DMS79 (cell line): Measurements from ENCODE around the gene GPC6.
"Not testable (repeated sequence)": the region's sequence is repeated elsewhere in the genome, so short reads cannot be mapped to it uniquely, and the experiment has no call there.

Source experiments
- DNase-seq: peaks from one replicate; lab custom pipeline; 2025; lab: John Stamatoyannopoulos, UW

The GPC6 gene

DNA sequence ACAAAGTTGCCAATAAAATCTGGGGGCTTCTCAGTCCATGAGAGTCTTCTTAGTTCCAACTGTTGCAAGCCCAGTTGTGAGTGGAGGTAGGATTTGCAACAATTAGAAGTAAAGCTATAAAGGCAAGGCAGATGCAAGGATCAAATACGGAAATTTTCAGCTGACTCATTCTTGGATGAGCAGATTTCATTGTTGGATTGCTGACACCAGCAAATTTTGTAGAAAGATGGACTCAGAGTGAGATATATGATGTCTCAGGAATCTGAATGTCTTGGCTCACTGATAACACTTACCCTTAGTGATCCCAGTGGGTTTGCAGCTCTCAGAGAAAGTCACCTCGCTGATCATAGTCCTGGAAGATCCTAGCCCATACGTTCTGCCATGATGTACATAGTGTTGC, 209.0 kb downstream of the GPC6 start:
- DNase-seq = no peak

DNA sequence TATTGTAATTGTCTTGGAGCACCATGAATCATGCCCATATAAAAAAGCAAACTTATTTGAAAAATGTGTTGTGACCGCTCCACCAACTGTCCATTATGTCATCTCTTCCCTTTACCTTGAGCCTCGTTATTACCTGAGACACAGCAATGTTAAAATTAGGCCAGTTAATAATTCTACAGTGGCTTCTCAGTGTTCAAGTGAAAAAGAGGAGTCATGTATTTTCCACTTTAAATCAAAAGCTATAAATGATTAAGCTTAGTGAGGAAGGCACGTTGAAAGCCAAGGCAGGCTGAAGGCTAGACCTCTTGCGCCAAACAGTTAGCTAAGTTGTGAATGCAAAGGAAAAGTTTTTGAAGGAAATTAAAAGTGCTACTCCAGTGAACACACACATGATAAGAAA, 210.5 kb downstream of the GPC6 start:
- DNase-seq = no peak

DNA sequence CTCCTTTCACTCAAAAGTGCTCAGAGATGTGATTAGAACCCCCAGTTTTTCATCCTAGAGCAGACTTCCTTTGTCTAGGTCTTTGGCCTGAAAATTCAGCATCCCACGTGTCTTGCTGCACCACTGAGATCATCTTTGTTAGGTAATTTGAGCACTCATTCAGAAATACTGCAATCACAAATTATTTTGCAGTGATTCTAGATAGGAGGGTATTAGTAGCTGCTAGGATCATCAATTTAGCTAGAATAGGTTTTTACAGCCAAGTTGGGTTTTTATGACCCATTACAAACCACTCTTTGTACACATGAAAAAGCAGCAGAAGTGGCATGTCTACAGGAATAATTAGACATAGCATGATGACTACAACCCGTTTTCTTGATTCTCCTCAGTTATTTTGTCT, 219.6 kb downstream of the GPC6 start:
- DNase-seq = peak; percentile 52

DNA sequence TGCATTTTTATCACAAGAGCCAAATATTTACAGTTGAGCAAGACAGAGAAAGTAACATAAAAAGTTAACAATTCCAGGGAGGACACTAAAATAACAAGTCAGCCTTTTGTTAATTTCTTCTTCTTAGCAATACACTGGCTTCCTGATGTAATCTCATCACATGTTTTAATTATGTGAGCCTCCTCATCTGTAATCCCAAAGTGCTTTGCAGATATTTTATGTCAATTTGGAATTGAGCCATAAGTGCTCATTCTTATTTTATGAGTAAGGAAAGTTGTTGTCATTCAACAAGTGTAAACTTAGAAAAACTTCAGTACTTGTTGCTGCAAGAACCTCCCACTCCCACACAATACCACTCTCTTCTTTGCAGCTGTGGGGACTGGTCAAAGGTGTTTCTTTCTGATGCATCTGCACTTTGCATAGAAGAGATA, 223.6 kb downstream of the GPC6 start:
- no peak for DNase-seq

DNA sequence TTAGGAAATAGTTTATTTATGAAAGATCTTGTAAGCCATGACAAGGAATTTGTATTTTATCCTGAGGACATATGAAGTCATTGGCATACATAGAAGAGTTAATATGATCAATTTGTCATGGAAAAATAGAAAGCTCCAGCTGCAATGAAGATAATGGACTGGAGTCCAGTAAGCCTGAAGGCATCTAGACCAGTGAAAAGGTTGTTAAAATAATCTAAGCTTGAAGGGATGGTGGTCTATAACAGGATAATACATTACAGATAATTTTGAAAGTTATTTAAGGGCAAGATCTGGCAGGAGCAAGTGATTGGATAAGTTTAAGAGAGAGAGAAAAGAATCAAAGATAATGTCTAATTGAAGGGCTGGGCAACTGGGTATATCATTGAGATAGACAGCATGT, 224.2 kb downstream of the GPC6 start:
- no peak for DNase-seq

DNA sequence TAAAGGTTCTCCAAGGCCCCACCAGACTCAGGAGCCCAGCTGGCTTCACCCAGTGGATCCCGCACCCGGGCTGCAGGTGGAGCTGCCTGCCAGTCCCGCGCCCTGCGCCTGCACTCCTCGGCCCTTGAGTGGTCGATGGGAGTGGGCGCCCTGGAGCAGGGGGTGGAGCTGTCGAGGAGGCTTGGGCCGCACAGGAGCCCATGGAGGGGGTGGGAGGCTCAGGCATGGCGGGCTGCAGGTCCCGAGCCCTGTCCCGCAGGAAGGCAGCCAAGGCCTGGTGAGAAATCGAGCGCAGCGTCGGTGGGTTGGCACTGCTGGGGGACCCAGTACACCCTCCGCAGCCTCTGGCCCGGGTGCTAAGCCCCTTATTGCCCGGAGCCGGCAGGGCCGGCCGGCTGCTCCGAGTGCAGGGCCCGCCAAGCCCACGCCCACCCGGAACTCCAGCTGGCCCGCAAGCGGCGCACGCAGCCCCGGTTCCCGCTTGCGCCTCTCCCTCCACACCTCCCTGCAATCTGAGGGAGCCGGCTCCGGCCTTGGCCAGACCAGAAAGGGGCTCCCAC, 228.1 kb downstream of the GPC6 start:
- DNase-seq = not testable (repeated sequence)

DNA sequence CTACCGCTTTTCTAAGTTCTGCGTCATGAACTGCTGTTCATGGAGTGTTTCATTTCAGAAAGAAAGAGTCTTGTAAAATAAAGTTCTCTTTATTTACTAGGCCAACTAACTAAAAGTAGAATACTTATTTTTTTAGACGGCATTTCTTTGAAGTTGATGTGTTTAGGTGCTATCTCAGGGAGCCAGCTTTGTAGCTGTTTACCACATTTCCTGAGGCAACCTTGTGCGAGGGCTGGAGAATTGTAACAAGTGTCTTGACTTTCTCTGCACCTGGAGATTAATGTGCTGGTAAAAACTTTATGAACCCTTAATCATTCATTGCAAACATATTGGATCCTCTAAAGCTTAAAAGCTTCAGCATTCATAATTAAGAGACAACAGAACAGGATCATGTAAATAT, 229.3 kb downstream of the GPC6 start:
- DNase-seq = no peak

DNA sequence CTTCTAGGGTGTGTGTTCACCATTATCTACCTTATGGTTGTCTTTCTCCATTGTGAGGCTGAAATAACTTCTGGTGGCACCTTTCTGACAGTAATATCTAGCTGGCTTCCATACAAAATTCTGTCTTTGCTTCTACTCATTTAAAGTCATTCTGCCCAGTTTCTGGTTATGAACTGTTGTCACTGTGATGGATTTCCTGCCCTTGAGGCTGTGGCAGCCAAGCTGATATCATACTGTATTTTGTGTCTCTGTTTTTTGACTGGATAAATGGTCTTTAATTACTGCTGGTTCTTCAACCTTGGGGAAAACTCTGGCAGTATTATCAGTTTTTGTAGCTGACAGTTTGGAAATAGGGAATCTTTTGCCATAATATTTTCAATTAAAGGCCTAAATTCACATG, 233.4 kb downstream of the GPC6 start:
- no peak for DNase-seq

DNA sequence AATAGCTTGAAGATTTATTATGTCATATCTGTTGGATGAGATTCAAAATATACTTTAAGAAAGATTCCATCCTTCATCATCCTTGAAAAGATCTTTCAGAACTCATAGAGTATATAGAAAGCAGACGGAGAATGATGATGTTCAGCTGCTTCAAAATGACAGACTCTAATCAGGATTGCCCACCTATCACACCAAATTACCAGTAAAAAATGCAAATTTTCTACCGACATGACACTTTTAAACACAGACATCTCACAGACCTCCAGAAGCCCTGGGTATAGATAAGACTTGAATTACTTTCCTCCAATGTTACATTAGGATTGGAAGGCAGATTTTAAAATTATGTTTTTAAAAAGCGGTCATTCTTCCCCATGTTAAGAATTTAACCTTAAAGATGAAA, 235.5 kb downstream of the GPC6 start:
- DNase-seq = no peak

DNA sequence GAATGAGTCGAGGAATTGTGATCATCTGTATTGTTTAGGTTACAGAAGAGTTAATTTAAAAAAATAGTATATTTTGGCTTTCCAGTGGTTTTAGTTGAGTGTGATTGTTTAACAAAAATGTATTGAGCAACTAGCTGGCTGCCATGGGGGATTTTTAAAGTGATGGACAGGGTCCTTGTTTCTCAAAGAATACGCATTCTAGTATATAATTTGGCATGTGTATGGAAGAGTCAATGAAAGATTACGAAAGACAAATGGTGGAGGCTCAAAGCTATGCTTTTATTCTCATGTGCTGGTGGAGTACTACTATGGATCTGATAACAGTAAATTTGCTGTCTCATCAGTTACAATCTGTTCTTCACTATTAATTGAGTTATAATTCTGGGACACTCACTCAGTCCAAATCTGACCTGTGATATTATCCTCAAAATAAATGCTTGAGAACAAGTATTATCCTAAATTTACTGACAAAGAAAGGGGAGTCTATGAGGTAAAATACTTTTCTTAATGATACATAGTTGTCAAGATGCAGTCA, 240.0 kb downstream of the GPC6 start:
- DNase-seq = no peak

DNA sequence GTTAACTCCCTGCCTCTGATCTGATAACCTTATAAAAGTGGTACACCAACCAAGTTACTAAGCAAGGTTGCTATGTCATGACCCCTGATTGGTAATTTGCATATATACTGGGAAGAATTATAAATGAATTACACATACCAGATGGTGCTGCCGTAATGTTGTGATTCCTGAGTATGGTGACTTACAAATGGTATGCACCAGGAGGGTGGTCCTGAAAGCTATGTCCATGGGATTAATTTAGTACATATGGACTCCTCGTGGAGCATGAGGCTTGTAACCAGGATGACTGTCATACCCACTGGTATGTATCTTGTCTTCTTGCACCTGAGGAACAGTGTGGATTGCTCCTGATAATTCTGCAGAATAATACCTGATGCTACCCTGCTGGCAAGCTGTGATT, 240.6 kb downstream of the GPC6 start:
- DNase-seq = no peak

DNA sequence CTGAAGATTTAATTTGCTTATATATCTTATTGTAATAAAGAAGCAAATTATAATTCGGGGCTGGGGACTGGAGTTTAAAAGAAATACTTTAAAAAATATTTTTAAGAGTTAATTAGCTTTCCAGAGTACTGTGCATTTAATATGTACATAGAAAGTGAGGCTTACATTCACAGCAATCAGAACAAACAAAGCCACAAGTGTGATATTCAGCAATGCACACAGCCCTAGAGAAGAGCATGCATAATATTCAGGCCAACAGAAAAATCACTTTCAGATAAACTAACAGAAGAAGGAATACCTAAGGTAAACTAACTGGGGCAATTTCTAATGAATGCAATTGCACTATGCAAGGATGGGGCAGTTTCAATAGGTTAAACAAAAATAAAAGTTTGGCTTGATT, 241.8 kb downstream of the GPC6 start:
- no peak for DNase-seq

DNA sequence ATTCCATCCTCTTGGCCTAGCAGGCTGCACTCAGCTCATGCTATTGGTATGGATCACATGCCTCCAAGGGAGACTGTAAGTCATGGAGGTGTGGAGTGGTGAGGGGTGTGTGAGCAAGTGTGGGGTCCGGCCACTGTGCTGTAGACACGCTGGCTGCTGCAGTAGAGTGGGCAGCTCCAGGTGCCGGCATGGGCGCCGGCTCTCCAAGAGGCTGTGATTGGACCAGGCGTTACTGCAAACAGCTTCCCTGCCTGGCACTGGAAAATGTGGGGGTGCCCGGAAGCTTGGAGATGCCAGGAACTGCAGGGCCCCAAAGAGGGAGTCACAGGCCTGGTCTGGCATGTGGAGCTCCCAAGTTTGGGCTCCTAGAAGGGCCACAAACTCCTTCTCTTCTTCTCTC, 245.7 kb downstream of the GPC6 start:
- no peak for DNase-seq

DNA sequence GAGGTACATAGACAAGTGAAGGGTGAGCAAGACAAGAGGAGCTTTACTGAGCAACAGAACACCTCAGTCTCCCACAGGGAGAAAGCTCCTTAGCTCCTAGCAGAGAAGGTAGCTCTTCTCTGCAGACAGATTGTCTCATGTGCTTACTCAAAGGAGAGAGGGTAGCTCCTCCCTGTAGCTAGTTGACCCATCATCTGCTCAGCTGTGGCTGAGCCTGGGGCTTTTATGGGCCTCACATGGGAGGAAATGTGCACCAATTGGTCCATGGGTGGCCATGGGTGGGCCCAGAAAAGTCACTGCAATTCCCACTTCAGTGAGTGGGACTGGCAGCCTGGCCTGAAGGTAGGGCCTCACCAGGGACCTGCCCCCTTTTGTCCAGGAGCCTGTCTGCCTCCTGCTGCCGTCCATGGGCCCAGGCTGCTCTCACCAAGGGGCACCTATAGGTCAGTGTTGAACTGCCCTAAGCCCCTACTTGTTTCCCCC, 246.2 kb downstream of the GPC6 start:
- DNase-seq = no peak

DNA sequence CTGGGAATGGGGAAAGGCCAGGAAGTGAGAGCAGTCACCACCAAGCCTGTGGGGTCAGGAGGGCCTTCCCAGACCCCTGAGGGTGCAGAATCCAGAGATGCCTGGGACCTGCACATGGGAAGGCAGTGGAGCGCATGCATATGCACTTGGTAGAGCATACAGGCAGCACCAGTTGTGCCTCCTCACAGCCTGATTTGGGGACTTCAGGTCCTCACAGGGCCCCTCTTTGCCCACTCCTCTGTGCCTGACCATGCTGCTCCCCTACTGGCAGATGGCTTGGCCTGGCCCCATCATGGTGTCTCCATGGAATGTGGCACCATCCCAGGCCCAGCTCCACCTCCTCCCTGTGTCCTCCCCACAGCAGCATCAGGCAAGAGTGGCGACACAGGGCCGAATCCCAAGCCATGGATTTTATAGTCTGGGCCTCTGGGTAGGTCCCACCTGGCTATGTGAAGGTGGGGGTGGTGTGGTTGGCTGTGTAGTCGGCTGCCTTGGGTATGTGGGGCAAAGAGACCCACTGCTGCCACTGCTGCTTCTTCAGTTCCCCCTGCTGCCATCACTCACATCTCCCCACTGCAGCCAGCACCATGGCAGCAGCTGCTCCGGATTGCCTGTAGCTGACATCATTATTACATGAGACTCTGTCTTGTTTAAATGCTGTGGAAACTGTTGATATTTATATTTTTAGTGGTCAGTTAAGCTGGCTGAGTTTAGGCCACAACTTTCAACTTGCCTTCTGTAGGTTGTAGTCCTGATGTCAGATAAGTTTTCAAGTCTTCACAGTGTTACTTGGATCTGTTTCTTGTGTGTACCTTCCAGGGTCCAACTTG, 247.0 kb downstream of the GPC6 start:
- DNase-seq = no peak

DNA sequence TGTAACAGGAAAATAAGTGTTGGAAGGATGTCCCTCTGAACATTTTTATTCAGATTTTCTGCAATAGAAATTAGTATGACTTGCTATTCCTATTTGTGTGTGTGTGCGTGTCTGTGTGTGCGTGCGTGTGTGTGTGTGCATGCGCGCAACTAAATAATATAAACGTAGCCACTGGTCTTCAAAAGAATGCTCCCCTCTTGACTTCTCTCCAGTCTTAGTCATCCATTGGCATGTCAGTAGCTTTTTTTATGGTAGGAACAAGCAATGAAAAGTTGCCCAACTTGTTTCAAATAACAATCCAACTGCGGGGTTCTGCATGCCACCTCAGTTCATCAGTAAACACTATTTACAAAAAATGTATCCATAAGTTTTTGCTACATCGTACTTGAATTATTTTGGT, 249.6 kb downstream of the GPC6 start:
- peak; percentile 24 for DNase-seq

DNA sequence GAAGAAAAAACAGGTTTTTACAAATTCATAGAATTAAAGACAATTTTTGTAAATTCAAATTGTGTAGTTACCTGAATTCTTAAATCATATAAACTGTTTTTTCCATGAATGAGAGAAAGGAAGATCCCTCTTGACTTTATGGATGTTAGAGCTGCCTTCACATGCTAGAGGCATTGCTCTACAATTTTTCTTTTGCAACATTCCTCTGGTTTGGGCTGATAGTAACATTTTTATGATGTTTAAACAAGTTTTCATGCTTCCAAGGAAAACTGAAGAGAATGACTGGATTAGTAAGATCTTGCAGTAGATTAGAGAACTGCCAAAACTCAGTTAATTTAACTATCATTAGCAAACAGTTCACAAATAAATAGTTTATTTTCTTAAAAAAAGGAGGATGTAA, 250.6 kb downstream of the GPC6 start:
- DNase-seq = no peak

DNA sequence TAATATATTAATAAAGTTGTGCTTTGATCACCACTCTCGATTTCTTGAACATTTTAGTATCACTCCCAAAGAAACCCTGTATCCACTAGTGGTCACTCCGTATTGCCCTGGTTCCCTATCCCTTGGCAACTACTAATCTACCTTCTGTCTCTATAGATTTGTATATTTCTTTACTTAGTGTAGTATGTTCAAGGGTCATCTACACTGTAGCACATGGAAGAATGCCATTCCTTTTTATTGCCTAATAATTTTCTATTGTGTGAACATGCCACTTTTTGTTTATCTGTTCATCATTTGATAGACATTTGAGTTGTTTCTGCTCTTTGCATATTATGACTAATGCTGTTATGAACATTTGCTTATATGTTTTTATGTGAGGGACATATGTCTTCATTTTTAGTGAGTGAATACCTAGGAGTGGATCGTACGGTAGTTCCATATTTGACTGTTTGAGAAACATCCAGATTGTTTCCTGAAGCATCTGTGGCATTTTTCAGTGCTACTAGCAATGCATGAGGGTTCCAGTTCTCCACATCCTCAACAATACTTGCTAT, 254.0 kb downstream of the GPC6 start:
- no peak for DNase-seq

DNA sequence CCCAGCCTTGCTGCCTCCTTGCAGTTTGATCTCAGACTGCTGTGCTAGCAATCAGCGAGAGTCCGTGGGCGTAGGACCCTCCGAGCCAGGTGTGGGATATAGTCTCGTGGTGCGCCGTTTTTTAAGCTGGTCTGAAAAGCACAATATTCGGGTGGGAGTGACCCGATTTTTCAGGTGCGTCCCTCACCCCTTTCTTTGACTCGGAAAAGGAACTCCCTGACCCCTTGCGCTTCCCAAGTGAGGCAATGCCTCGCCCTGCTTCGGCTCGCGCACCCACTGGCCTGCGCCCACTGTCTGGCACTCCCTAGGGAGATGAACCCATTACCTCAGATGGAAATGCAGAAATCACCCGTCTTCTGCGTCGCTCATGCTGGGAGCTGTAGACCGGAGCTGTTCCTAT, 269.5 kb downstream of the GPC6 start:
- DNase-seq = not testable (repeated sequence)

DNA sequence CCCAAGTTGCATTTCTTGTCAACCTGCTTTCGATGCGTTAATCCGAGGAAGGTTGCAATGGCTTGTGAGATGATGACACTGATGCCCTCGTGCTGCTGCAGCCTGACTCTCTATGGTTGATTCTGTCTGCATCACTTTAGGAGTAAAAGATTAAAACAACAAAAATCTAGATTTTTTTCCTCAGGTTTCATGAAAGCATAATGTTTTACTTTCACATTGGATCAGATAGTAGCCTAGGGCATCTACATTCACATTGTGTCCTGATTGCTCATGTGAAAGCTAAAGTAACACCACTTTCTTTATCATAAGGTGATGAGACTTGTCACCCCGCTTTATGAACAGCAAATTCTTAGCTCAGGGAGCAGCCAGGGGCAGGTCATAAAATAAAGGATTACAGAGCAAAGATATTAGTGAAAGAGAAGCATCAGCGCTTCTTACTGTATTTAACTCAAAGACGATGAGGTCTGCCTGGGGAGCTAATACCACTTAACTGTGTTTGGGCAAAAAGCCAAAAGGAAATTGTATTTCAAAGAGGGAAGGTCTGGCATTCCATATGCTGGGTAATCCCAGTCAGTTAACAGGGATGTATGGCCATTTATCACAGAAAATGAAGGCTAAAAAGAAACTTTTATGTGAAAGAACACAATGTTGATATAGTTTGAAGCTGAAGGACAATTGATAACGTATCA, 270.5 kb downstream of the GPC6 start:
- peak; percentile 66 for DNase-seq

DNA sequence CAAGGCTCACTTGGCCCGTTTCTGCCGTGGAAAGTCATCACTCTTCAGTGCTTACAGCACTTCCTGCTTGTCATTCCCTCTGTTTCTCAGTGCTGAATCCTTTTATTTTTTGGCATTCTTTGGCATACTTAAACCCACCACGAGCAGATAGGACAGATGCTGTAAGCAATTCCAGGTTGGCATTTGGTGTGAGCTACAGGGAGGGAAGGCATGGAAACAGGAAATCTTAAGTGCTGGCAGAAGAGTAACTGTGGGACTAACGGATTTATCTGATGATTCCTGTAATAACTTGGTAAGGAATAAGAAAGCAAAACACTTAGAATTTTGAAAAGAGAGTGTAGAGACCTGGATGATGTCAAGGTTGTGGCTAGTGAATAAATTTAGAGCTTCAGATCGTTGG, 273.4 kb downstream of the GPC6 start:
- DNase-seq = no peak

DNA sequence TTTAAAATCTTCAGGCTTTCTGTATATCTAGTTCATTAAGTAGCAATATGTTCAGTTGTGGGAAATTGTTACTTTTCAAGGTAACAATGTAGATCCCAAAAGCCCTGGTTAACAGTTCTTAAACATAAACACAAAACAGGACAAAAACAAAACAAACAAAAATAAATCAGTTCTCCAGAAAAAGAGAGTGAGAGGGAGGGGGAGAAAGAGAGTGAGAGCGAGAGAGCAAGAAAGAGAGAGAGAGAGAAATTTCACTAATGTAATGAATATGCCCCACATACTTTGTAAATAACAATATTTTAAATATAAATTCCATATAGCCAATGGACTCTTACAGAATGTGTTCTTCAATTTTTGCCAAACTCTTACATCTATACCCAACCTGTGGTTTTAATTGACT, 275.5 kb downstream of the GPC6 start:
- DNase-seq = no peak
